ENCODE measurements around the gene NPPB.

NPPB gene

DNA sequence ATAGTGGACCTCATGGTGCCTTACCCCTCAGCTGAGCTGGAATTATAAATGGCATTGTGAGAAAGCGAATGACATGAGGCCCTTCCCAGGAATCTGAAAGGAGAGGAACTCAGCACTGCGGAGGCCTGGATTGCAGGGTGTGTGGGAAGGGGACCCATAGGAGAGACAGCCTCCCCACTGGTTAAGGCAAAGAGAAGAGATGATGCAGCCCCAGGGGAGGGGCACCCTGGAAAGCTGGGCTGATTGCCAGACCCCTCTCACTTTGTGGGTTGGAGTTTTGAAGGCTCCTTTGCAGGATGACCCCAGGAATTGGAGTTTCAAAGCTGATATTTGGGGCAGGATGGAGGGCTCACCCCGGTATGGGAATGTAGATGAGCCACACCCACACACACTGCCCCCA lies 2.0 kb downstream of the NPPB start:
- H3K27me3 ChIP-seq (ENCODE audit: control insufficient read depth, insufficient read depth, low read length), result no peaks in the 10 kb centered on the region
- H3K27ac ChIP-seq, result no peak overlapping the region
- H3K9me3 ChIP-seq (ENCODE audit: control insufficient read depth, low read length), result no peaks in the 10 kb centered on the region
- TF ChIP-seq CTCF (IDR thresholded peaks at IDR 0.05), result no peak
- H3K9ac ChIP-seq, result no peak overlapping the region
- H3K36me3 ChIP-seq (ENCODE audit: control insufficient read depth, insufficient read depth, low read length), result no peaks in the 10 kb centered on the region
- no peak overlapping the region for H3K4me2 ChIP-seq (ENCODE audit: low read length)
- no peak overlapping the region for H2AFZ ChIP-seq
- H3K4me3 ChIP-seq (ENCODE audit: low read depth, low read length), result no peak overlapping the region
- no peaks in the 10 kb centered on the region for H3K79me2 ChIP-seq
- no peaks in the 10 kb centered on the region for H3K4me1 ChIP-seq

GRCh38 chr1:11855430-11855829 lies 3.3 kb downstream of the NPPB start:
- H3K9ac ChIP-seq, result no peak overlapping the region
- H3K79me2 ChIP-seq, result no peaks in the 10 kb centered on the region
- no peak overlapping the region for H3K27ac ChIP-seq
- no peaks in the 10 kb centered on the region for H3K36me3 ChIP-seq (ENCODE audit: control insufficient read depth, insufficient read depth, low read length)
- H3K4me2 ChIP-seq (ENCODE audit: low read length), result no peak overlapping the region
- H3K9me3 ChIP-seq (ENCODE audit: control insufficient read depth, low read length), result no peaks in the 10 kb centered on the region
- H3K27me3 ChIP-seq (ENCODE audit: control insufficient read depth, insufficient read depth, low read length), result no peaks in the 10 kb centered on the region
- H3K4me1 ChIP-seq, result no peaks in the 10 kb centered on the region
- no peak overlapping the region for H3K4me3 ChIP-seq (ENCODE audit: low read depth, low read length)
- no peak overlapping the region for H2AFZ ChIP-seq
- no peak for TF ChIP-seq CTCF (IDR thresholded peaks at IDR 0.05)

DNA sequence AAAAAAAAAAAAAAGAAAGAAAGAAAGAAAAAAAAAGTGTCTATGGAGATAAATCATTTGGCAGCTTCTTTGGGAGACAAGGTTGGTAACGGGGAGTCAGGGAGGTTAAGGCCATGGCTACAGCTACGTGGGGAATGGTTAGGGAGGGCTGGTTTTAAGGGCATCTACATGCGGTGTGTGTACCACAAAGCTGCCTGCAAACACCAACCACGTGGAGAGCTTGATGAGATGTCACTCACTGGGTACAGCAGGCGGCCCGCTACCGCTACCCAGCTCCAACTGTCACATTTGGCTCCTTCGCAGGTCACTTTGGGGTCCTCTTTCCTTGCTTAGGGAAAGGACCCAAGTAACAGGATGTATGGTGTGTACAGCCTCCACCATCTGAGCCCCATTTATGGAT lies 4.2 kb downstream of the NPPB start:
- H3K79me2 ChIP-seq, result no peaks in the 10 kb centered on the region
- H3K4me3 ChIP-seq (ENCODE audit: low read depth, low read length), result no peak overlapping the region
- no peaks in the 10 kb centered on the region for H3K9me3 ChIP-seq (ENCODE audit: control insufficient read depth, low read length)
- H3K4me2 ChIP-seq (ENCODE audit: low read length), result no peak overlapping the region
- no peak overlapping the region for H3K27ac ChIP-seq
- no peak for TF ChIP-seq CTCF (IDR thresholded peaks at IDR 0.05)
- no peak overlapping the region for H2AFZ ChIP-seq
- H3K9ac ChIP-seq, result no peak overlapping the region
- H3K4me1 ChIP-seq, result no peaks in the 10 kb centered on the region
- no peaks in the 10 kb centered on the region for H3K27me3 ChIP-seq (ENCODE audit: control insufficient read depth, insufficient read depth, low read length)
- H3K36me3 ChIP-seq (ENCODE audit: control insufficient read depth, insufficient read depth, low read length), result no peaks in the 10 kb centered on the region

DNA sequence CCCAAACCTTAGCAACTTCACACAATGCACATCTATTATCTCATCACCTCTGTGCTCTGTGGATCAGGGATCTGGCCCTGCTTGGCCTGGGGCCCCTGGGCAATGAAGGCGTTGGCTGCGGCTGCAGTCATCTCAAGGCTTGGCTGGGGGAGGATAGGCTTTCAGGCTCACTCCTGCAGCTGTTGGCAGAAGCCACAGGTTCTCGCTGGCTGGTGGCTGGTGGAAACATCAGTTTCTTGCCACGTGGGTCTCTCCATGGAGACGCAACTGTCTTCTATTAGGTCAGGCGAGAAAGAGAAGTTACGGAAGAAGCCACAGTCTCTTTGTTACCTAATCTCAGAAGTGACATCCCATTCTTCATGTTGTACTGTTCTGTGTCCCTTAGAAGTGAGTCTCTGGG lies 7.6 kb downstream of the NPPB start:
- Histone ChIP-seq H3K4me2 (ENCODE audit: low read length) (no peak overlapping the region), H3K4me1 (no peaks in the 10 kb centered on the region), H3K36me3 (ENCODE audit: control insufficient read depth, insufficient read depth, low read length) (no peaks in the 10 kb centered on the region), H3K9me3 (ENCODE audit: control insufficient read depth, low read length) (no peaks in the 10 kb centered on the region), H3K4me3 (ENCODE audit: low read depth, low read length) (no peak overlapping the region), H3K27ac (no peak overlapping the region), H3K9ac (no peak overlapping the region), H3K79me2 (no peaks in the 10 kb centered on the region), H2AFZ (no peak overlapping the region), H3K27me3 (ENCODE audit: control insufficient read depth, insufficient read depth, low read length) (no peaks in the 10 kb centered on the region)
- TF ChIP-seq CTCF (IDR thresholded peaks at IDR 0.05), result no peak

- Histone ChIP-seq H2AFZ (no peak overlapping the region), H3K79me2 (no peaks in the 10 kb centered on the region), H3K36me3 (ENCODE audit: control insufficient read depth, insufficient read depth, low read length) (no peaks in the 10 kb centered on the region), H3K27ac (no peak overlapping the region), H3K4me2 (ENCODE audit: low read length) (no peak overlapping the region), H3K9me3 (ENCODE audit: control insufficient read depth, low read length) (no peaks in the 10 kb centered on the region), H3K4me3 (ENCODE audit: low read depth, low read length) (no peak overlapping the region), H3K4me1 (no peaks in the 10 kb centered on the region), H3K9ac (no peak overlapping the region), H3K27me3 (ENCODE audit: control insufficient read depth, insufficient read depth, low read length) (no peaks in the 10 kb centered on the region)
- no peak for TF ChIP-seq CTCF (IDR thresholded peaks at IDR 0.05)
Measured at GRCh38 chr1:11850156-11850555, 8.6 kb downstream of the NPPB start.
